ENCODE data around the gene PVALEF.

The PVALEF gene

GRCh38 chr17:81163703-81164370 is 1.5 kb upstream of the PVALEF start:
- DNase-seq = no peak

GRCh38 chr17:81164371-81165245 is 699 bp upstream of the PVALEF start:
- no peak for DNase-seq

- peak; percentile 20 for DNase-seq
Observed at GRCh38 chr17:81166033-81166492, 756 bp downstream of the PVALEF start, which contains the start of gene AATK. AATK (minus strand) TSS chr17:81166221; CDS start chr17:81165992, 229 bp downstream.

- no peak for DNase-seq
Observed at GRCh38 chr17:81167194-81167524, 1.9 kb downstream of the PVALEF start.

GRCh38 chr17:81167638-81168037 is 2.3 kb downstream of the PVALEF start:
- no peak for DNase-seq

- DNase-seq = no peak
Observed at GRCh38 chr17:81169870-81170309, 4.6 kb downstream of the PVALEF start.

- no peak for DNase-seq
Observed at GRCh38 chr17:81170727-81171494, 5.6 kb downstream of the PVALEF start.

- DNase-seq = no peak
Observed at GRCh38 chr17:81171941-81172340, 6.6 kb downstream of the PVALEF start.

GRCh38 chr17:81173052-81173761 is 7.9 kb downstream of the PVALEF start:
- DNase-seq = no peak

GRCh38 chr17:81173762-81174155 is 8.5 kb downstream of the PVALEF start:
- DNase-seq = no peak

GRCh38 chr17:81176666-81177065 is 11.4 kb downstream of the PVALEF start:
- DNase-seq = no peak

- DNase-seq = no peak
Observed at GRCh38 chr17:81178136-81179091, 13.1 kb downstream of the PVALEF start.

GRCh38 chr17:81179220-81179619 is 13.9 kb downstream of the PVALEF start:
- no peak for DNase-seq

GRCh38 chr17:81179861-81180260 is 14.6 kb downstream of the PVALEF start:
- DNase-seq = no peak

GRCh38 chr17:81180836-81181810 is 15.8 kb downstream of the PVALEF start:
- DNase-seq = no peak

GRCh38 chr17:81181811-81182185 is 16.5 kb downstream of the PVALEF start:
- DNase-seq = no peak

- no peak for DNase-seq
Observed at GRCh38 chr17:81182596-81182995, 17.3 kb downstream of the PVALEF start.

- DNase-seq = no peak
Observed at GRCh38 chr17:81183316-81183715, 18.0 kb downstream of the PVALEF start.

- DNase-seq = no peak
Observed at GRCh38 chr17:81183807-81184206, 18.5 kb downstream of the PVALEF start.

GRCh38 chr17:81184555-81184954 is 19.2 kb downstream of the PVALEF start:
- peak; percentile 33 for DNase-seq

Data from NCI-H345 (cell line).